Islet precursor cell (in vitro differentiated cells): ENCODE data around the gene TAPT1.
"Not testable (repeated sequence)": the region's sequence is repeated elsewhere in the genome, so short reads cannot be mapped to it uniquely, and the experiment has no call there.

ENCODE experiments used
- DNase-seq: peaks from one replicate; pipeline ENCODE4 v3.0.0-alpha.2; 2018

Gene TAPT1

DNA sequence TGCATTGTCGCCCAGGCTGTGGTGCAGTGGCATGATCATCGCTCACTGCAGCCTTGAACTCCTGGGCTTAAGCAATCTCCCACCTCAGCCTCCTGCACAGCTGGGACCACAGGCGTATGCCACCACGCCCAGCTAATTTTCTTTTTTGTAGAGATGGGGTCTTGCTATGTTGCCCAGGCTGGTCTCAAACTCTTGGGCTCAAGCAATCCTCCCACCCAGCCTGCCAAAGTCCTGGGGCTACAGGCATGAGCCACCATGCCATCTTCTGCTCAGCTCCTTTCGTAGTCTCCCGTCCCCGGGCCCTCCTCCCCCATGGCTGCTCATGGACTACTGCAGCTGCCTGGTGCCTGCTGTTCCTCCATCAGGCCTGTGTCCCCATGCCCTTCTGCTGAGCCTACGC lies 58.1 kb downstream of the TAPT1 start:
- no peak for DNase-seq

- DNase-seq: no peak
Measured at GRCh38 chr4:16165931-16166330, 60.3 kb downstream of the TAPT1 start.

GRCh38 chr4:16162891-16163290 lies 63.4 kb downstream of the TAPT1 start:
- DNase-seq: no peak

DNA sequence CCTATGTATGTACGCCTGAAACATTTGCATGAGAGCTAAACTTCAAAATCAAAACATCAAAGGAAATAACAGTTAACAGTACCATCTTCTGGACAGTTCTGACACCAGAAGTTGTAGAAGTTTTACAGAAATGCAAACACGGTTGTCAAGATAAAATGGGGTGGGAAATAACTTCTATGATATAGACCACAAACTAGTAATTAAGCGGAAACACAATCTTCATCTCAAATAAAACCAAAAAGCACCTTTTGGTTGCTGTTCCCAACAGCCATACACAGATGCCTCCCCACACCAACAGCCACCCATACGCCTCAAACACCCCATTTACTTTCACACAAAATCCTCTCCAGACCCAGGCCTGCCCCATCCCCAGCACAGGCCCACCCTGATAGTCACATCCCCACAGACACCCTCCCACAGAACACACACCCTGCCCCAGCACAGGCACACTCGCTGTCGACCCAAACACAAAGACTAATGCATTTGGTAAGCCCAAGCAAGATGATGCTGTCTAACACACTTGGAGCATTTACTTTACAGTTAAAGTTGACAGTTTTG lies 64.3 kb downstream of the TAPT1 start:
- DNase-seq: no peak

GRCh38 chr4:16160457-16160856 lies 65.8 kb downstream of the TAPT1 start:
- no peak for DNase-seq

DNA sequence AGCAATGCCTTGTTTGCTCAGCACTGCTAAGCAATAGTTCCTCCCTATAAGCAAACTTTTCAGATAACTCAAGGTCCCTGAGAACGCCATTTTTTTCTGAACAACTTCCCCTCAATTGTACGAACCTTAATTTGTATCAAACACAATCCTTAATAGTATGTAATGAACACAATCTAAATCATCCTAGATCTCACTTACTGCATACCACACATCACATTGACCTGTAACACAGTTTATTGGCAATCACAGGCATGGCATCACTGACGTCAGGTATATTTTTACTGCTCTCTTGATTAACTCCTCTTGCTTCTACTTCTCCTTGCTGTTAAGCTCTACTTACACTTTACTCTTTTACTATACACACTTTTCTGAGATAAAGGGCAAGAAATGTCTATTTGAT lies 67.0 kb downstream of the TAPT1 start:
- no peak for DNase-seq

- no peak for DNase-seq
Measured at GRCh38 chr4:16158504-16158852, 67.8 kb downstream of the TAPT1 start.

- no peak for DNase-seq
Measured at GRCh38 chr4:16157609-16158503, 68.4 kb downstream of the TAPT1 start.

DNA sequence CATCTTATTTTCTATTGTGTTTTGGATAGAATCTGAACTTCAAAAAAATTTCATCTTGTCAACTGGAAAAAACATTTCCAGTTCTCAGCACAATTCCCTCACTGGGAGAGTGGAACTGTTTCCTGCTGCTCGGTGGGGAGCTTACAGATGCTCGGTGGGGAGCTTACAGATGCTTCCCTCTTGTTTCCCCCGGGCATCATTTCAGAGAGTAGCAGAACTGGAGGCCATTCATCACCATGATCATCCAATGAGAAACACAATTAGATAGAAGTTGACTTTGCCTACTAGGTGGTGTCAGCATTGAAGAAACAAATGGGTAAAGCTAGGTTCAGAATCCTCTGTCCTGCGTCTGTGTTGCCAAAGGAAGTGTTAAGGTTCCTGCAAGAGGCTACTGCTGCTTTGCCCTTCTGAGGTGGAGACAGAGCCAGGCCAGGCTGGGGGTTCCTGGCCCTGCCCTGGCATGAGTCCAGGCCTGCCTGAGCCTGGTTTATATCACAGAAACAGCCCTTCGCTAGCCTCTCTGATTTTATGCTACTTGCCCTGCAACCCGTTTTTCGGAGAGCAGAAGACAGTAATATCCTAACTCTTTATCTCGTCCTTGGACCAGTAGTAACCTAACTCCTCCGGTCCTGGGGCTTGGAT lies 70.6 kb downstream of the TAPT1 start:
- no peak for DNase-seq

- no peak for DNase-seq
Measured at GRCh38 chr4:16154451-16154850, 71.8 kb downstream of the TAPT1 start.

GRCh38 chr4:16150716-16151115 lies 75.6 kb downstream of the TAPT1 start:
- no peak for DNase-seq

DNA sequence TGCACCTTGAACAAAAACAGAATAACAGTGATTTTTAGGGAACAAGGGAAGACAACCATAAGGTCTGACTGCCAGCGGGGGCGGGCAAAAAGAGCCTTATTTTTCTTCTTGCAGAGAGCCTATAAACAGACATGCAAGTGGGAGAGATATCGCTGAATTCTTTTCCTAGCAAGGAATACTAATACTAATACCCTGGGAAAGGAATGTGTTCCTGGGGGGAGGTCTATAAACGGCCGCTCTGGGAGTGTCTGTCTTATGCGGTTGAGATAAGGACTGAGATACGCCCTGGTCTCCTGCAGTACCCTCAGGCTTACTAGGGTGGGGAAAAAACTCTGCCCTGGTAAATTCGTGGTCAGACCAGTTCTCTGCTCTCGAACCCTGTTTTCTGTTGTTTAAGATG lies 81.4 kb downstream of the TAPT1 start:
- not testable (repeated sequence) for DNase-seq

GRCh38 chr4:16142598-16143310 lies 83.5 kb downstream of the TAPT1 start:
- DNase-seq: no peak

- peak; percentile 93 for DNase-seq
Measured at GRCh38 chr4:16140879-16141249, 85.4 kb downstream of the TAPT1 start.

DNA sequence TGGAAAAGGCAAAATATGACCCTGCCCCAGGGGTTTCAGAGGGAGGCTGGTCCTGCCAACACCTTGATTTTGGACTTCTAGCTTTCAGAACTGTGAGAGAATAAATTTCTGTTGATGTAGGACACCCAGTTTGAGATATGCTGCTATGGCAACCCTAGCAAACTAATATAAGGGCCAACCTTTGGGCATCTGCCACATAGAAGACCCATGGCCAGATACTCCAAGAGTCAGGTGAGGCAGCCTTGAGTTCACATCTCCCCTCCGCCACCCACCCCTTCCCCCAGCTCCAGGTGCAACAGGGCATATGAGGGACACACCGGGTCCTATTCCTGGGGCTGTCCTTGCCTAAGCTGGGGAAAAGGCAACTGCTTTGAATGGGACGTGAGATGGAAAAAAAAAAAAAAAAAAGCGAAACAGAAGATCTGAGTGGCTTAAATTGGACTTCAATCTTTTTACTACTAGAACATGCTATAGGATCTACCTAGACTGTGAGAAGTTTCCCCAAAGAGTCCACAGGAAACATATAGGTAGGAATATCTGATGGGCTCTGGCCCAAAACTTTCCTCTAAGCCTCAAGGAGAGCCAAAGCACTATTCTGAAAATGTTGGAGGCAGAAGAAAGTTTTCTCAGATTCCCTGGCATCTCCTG lies 85.9 kb downstream of the TAPT1 start:
- no peak for DNase-seq

DNA sequence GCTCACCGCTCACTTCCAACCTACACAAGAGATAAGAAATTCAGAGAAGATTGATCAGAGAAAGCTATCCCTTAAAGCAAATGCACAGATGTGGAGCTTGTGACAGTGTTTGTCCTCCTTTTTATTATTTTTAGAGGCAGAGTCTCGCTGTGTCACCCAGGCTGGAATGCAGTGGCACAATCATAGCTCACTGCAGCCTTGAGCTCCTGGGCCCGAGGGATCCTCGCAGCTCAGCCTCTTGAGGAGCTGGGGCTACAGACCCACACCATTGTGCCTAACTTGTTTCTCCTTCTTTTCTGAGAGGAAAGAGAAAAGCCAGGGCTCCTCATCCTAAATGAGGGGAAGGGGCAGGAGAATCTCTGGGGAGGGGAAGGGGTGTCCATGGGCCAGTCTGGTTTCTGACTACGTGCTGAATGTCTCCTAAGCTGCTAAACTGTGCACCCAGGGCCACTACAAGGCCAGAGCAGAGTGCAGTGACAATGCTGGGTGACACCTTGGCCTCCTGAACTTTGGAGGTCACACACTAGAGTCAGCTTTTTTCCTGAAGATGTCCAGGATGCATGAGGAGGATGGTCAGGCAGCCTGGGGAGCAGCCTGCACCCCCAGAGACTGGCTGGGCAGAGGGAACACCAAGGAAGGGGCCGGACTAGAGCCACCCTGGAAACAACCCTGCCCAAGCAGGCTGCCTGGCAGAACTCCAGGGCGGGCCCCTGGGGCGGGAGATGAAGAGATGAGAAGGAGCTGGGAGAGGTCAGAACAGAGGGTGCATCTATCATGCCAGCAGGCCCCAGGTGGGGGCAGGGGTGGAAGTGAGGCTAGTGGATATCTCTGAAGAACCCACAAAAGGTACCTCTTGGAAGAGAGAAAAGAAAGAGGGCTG lies 87.0 kb downstream of the TAPT1 start:
- no peak for DNase-seq

DNA sequence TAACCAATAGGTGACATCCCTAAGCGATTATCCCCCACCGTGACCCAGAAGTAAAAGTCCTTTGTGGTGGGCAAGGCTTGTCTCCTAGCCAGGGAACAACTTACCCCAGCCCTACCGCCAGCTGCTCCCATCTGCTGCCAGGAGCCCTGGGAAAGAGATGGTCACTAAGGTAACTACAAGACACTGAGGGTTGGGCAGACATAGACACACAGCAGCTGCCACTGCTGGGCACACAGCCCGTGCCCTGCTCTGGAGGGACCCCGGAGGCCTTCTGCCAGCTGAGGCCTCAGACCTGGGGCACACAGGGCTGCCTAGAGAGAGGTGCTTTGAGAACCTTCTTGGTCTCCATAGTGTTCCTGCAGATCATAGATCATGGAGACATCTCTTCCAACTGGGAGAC lies 89.4 kb downstream of the TAPT1 start:
- no peak for DNase-seq

- no peak for DNase-seq
Measured at GRCh38 chr4:16136311-16136710, 90.0 kb downstream of the TAPT1 start.

DNA sequence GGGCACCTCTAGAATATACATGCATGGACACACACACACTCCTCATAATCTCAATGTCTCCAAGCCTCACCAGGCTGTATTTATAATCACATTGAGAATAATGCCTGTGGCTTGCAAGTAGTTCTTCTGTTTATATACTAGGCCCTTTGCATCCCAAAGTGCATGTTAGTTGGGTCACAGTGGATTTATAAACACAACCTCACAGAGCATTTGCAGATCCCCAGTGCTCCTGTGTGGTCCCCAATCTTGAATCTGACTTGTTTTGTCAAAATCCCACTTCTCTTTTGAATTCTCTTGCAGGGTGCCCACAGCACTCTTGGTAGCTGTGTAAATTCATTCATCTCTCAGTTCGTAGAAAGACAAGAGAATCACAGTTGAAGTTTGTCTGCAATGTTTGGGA lies 92.9 kb downstream of the TAPT1 start:
- DNase-seq: no peak

GRCh38 chr4:16131293-16131692 lies 95.0 kb downstream of the TAPT1 start:
- DNase-seq: no peak

DNA sequence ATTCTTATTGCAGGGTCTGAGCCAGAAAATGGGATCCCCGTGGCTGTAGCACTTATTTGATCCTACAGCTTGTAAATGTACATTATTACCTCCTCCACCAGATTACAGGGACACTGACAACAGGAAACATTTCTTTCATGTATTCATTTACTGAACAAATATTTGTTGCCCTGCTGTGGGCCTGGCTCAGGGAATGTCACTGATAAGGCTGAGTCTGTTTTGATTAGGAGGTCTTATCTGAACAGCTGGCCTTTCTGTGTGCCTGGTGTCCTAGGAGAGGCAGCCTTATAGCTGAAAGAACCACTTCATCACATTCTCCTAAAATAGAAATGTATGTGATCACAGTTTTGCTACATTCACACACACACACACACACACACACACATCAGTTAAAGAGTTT lies 96.9 kb downstream of the TAPT1 start:
- no peak for DNase-seq

DNA sequence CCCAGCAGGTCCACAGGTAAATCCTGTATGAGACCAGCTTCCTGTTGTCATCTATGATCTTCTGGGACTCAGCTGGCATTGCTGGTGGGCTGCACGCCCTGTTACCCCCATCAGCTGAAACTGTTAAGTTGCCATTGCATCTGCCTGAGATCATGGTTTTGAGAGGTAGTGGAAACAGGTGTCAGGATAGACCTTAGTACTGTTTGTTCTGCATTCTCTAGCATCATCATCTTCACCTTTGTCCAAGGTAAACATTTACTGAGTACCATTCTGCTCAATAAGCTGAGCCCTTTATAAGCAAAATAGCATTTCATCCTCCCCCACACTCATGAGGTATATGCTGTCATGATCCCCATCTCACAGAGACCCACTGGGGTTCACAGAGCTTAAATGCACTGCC lies 99.6 kb downstream of the TAPT1 start:
- DNase-seq: no peak
